ENCODE results near the gene FRMPD1.
"Not testable (repeated sequence)": the region's sequence is repeated elsewhere in the genome, so short reads cannot be mapped to it uniquely, and the experiment has no call there.

Gene FRMPD1

GRCh38 chr9:37650873-37651768 lies at the start of gene FRMPD1:
Gene FRMPD1 (plus strand): TSS chr9:37650954. CDS start chr9:37692642, 41,688 bp downstream.
- peak in 1 of 2 donors; percentile 33 for DNase-seq

GRCh38 chr9:37602061-37602460 lies 48.7 kb upstream of the FRMPD1 start:
- not testable (repeated sequence) for DNase-seq

GRCh38 chr9:37602817-37603216 lies 47.9 kb upstream of the FRMPD1 start:
- DNase-seq, result no peak

GRCh38 chr9:37604296-37604695 lies 46.5 kb upstream of the FRMPD1 start:
- DNase-seq, result no peak

GRCh38 chr9:37608250-37608649 lies 42.5 kb upstream of the FRMPD1 start:
- no peak for DNase-seq

- DNase-seq, result no peak
These were observed 40.9 kb upstream of the FRMPD1 start for GRCh38 chr9:37609735-37610397.

- DNase-seq, result no peak
These were observed 39.7 kb upstream of the FRMPD1 start for GRCh38 chr9:37611014-37611413.

- no peak for DNase-seq
These were observed 38.8 kb upstream of the FRMPD1 start for GRCh38 chr9:37611961-37612360.

- no peak for DNase-seq
These were observed 33.6 kb upstream of the FRMPD1 start for GRCh38 chr9:37617161-37617560.

GRCh38 chr9:37617832-37618231 lies 32.9 kb upstream of the FRMPD1 start:
- no peak for DNase-seq

GRCh38 chr9:37618817-37619216 lies 31.9 kb upstream of the FRMPD1 start:
- DNase-seq, result no peak

GRCh38 chr9:37619806-37620205 lies 30.9 kb upstream of the FRMPD1 start:
- DNase-seq, result no peak

GRCh38 chr9:37620396-37620795 lies 30.4 kb upstream of the FRMPD1 start:
- no peak for DNase-seq

- DNase-seq, result no peak
These were observed 29.3 kb upstream of the FRMPD1 start for GRCh38 chr9:37621273-37622121.

GRCh38 chr9:37622462-37622861 lies 28.3 kb upstream of the FRMPD1 start:
- no peak for DNase-seq

GRCh38 chr9:37623267-37623666 lies 27.5 kb upstream of the FRMPD1 start:
- DNase-seq, result no peak

- DNase-seq, result no peak
These were observed 26.7 kb upstream of the FRMPD1 start for GRCh38 chr9:37624073-37624472.

- DNase-seq, result no peak
These were observed 25.6 kb upstream of the FRMPD1 start for GRCh38 chr9:37625036-37625757.

GRCh38 chr9:37625758-37626147 lies 25.0 kb upstream of the FRMPD1 start:
- no peak for DNase-seq

- DNase-seq, result no peak
These were observed 24.0 kb upstream of the FRMPD1 start for GRCh38 chr9:37626708-37627292.

- no peak for DNase-seq
These were observed 18.3 kb upstream of the FRMPD1 start for GRCh38 chr9:37632479-37632878.

GRCh38 chr9:37635808-37636207 lies 14.9 kb upstream of the FRMPD1 start:
- no peak for DNase-seq
